ENCODE data around the gene RRP7A.
"Not testable (repeated sequence)": the region's sequence is repeated elsewhere in the genome, so short reads cannot be mapped to it uniquely, and the experiment has no call there.

RRP7A gene

DNA sequence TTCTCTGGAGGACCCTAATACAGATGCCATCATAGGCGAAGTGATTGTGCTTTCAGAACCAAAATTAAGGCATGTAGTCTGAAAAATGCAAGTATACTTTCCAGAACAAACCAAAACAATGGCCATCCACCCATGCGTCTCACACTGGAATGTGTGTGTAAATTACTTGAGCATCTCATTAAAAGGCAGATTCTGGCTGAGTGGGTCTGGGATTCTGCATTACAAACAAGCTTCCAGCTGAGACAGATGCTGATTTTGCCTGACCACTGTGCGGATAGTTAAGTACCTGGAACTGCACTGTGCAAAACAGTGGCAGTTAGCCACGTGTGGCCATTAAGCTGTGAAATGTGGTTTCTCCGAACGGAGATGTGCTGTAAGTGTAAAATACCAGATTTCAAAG lies 26.2 kb downstream of the RRP7A start:
- no peak for DNase-seq

DNA sequence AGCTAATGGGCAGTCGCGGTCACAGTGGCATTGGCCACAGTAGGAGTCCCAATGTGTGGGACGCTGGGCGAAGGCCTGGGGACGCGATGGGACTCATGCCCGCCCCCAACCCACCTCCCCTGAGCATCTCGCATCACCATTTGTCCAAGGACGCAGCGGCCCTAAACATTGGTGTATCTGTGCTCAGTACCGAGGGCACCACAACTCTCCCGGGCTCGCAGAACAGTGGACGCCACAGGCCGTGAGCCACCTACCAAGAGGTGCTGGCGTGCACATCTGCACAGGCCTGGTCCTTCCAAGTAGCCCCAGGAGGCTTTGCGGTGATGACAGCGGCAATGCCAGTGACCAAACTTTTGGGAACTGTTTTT lies 27.3 kb downstream of the RRP7A start:
- no peak for DNase-seq

DNA sequence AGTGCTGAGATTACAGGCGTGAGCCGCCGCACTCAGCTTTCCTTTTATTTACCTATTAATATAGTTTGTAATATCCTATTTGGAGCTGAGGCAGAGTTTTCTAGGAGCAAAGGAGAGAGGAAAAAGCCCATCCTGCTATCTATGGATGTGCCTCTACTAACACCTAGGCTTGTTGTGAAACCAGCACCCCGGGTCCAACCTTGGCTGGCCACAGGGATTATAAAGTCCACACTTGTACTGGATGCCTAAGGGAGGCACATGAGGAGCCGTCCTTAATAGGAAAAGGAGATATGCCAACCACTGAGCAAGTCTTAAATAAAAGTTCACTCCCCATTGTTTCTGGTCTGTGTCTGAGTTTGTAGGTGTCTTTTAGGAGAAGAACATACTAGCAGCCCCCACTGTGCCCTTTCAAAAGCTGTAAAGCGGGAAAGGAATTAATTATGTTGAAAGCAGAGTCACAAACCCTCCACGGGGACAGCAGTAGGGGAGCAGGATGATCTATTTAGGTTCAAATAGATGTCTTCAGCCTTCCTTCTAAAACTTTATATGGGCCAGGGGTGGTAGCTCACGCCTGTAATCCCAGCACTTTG lies 29.3 kb downstream of the RRP7A start:
- DNase-seq = no peak

DNA sequence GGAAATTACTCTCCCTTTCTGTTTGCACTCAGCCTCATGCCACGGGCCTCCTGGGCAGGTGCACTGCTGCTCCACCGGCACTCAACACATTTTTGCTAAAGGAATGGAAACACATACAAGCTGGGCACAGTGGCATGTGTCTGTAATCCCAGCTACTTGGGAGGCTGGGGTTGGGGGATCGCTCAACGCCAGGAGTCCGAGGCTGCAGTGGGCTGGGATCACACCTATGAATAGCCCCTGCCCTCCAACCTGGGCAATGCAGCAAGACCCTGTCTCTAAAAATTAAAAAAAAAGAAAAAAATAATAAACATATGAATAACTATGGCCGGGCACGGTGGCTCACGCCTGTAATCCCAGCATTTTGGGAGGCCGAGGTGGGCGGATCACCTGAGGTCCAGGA lies 30.6 kb downstream of the RRP7A start:
- DNase-seq = no peak

DNA sequence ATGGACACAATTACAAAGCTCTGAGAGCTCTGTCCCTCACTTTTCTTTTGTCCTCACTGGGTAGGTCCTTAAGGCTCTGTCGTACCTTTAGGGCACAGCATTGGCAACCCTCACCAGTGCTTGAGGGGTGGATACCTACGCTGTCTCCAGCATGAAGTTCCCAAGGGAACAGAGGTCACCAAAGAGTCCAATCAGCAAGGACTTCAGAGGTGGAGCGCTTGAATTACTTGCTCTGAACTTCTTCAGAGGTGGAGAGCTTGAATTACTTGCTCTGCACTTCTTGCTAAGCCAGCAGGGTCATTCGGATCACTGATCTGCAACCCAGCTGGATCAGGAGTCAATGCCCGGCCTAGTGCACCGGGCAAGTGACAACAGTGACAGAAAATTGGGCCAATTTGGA lies 35.1 kb downstream of the RRP7A start:
- no peak for DNase-seq

DNA sequence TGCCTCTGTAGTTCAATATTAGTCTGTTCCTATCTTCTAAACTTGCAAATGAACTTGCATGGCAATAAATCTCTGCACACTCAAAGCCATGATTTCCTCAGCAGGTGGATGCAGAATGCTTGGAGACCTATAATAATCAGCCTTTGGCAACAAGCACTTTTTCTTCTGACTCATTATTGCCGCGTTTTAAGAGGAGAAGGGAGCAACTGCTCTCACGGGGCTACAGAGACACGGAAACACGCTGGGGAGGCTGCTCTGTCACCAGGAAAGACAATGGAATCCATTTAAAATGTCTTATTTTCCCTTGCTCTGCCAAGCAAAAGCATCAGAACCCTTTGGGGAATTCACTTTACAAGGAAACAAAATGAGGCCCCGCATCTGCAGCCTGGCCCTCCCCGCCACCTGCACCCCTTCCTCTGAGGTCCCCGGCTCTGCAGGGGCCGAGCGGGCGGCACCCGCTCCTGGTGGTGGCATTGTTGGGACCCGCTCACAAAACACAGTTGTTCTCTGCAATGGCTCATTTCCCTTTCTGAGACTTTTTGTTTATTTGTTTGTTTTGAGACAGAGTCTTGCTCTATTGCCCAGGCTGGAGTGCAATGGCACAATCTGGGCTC lies 35.9 kb downstream of the RRP7A start:
- not testable (repeated sequence) for DNase-seq

DNA sequence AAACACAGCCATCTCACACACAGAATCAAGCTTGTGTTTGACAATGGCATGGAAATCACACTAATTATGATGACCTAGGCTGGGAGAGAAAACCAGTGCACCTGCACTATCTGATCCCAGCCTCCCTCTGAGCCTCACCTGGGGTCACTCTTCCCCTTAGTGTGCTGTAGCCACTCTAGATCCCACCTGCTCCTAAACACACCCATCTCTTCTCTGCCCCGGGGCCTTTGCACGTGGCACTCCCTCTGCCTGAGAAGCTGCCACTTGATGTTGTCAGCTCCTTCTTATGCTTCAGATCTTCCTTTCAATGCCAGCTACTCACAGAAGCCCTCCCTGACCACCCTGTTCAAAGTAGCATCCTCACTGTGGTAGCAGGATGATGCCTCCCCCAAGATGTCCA lies 44.5 kb downstream of the RRP7A start:
- no peak for DNase-seq

DNA sequence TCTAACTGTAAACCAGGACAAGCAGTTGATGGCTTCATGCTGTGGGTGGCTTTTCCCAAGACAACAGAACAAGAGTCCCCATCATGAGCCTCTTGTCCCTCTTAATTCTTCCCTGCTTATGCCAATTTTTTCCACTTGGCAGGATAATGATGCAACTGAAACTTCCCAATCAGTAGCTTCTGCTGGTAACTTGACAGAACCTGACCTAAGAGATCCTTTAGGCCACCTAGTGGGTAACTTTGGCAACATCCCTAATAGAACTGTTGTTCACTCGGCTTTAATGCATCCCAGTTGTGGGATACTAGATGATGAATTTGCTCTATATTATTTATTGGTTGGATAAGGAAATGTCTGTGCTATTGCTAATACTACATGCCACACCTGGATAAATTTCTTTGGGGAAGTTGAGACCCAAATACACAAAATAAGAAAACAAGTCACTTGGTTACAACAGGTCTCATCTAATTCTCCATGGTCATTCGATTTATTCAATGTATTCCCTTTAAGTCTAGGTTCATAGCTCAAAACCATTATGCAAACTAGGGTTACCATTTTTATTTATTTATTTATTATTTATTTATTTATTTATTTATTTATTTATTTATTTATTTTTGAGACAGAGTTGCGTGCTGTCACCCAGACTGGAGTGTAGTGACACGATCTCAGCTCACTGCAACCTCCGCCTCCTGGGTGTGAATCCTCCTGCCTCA lies 46.0 kb downstream of the RRP7A start:
- no peak for DNase-seq

DNA sequence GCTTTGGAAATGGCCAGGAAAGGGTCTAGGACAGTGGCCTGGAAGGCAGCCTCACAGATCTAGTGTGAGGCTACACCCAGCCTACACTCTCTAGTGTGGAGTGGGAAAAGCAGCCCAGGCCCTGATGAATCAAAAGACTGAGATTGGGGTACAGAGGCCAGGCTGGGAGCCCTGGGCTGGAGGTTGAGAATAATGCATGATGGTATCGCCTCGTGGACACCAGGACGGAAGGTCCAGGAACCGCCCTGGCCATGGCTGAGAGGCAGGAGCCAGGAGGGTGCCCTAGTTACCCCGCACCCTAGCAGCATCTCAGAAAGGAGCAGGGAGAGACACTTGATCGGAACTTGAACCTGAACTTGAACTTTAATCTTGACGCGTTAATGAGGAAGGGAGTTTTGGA lies 46.9 kb downstream of the RRP7A start:
- DNase-seq = no peak

DNA sequence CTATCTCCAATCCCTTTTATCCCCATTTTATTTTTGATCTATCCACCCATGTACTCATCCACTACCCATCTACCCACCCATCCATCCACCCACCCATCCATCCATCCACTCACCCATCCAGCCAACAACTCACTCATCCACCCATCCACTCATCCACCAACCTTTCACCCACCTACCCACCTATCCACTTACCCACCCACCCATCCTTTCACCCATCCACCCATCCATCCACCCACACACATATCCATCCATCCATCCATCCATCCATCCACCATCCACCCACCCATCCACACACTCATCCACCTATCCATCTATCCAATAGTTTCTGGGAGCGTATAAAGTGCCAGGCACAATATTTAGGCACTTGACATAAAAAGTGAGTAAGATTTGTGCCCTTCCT lies 48.2 kb downstream of the RRP7A start:
- no peak for DNase-seq

DNA sequence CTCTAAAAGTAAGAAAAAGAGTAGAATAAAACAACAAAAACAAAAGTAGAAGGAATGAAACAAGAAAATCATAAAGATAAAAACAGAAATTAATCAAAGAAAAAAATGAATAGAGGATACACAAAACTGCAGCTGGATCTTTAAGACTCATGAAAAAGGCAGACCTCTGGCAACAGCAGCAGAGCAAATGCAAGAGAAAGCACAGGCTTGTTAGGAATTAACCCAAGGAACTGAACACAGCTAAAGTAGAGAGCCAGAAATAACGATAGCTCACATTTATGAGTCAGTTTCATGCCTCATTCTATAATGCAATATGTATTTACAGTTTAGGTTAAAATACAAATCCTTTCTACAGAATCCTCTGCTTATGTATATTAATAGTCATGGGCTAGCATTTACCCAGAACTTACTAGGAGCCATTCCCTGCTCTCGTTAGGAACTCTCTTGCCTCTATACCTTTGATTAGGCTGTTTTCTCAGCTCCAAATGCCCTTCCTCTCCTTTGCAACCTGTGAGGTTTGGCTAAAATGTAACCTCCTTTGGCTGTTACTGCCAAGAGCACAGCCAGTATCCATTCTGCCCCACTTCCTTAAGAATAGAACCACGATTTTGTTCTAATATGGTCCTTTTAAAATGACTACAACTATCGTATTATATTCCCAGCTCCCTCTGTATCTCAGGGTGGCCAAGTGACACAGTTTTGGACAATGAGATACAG lies 49.1 kb downstream of the RRP7A start:
- DNase-seq = no peak

DNA sequence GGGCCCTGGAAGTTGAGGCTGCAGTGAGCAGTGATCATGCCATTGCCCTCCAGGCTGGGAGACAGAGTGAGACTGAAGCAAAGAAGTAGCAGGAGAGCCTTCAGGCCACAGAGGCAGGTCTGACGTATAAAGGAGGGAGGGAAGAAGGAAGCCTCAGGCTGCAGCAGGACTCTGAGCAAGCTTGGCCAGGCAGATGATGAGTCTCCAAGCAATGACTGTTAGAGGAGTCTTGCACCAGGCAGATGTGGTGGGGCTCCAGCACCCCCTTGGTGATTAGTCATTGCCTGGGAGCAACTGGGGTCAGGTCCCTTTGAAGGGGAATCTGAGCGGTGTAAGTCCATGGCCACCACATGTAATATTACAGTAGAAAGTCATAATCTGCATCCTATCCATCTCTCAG lies 50.8 kb downstream of the RRP7A start:
- DNase-seq = no peak

DNA sequence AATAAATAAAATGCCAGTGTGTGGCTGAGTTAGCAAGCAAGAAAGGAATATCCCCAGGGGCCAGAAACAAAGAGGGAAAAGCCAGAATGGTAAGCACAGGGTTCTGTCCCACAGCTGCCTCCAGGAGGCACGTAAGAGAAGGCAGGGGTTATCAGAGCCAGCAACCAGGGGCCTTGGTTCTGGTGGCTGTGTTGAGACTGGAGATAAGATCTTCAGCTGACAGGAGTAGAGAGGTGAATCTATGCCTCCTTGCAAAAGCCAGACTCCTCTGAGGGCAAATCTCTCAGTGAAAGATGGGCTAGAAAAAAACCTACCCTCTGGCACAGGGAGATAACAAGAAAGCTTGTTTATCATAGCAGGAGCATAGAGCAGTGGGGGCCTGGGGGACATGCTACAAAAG lies 57.6 kb downstream of the RRP7A start:
- peak; percentile 20 for DNase-seq

DNA sequence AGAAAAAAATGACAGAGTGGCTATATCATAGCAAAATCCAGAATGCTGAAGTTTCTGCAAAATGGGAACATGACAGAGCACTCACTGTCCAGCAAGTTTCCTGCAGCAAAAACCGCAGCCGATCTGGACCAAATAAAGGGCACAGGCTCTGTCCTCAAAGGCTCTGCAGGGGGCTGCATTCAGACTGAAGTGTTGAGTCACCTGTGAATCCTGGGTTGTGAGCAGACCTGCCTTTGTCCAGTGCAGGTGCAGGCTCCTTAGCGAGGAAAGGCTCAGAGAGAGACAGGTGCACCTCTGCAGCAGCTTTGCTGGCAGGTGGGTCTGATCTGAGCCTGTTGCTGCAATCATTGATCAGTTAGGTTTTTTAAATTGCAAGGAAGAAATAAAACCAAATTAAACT lies 58.1 kb downstream of the RRP7A start:
- DNase-seq = peak; percentile 33
